HG03135 (cell line): Measurements from ENCODE around the gene RARA.
A peak's percentile ranks its signal among the peaks of the same experiment; 100 is the strongest.
"Not testable (repeated sequence)": the region's sequence is repeated elsewhere in the genome, so short reads cannot be mapped to it uniquely, and the experiment has no call there.

ENCODE experiments used
- ATAC-seq: cut with Tn5 transposase; IDR thresholded peaks from one replicate; pipeline ENCODE4 v1.9.1; 2021; ENCODE audit warnings: mild to moderate bottlenecking, moderate library complexity; ENCODE audit not compliant: unreplicated experiment

The RARA gene

DNA sequence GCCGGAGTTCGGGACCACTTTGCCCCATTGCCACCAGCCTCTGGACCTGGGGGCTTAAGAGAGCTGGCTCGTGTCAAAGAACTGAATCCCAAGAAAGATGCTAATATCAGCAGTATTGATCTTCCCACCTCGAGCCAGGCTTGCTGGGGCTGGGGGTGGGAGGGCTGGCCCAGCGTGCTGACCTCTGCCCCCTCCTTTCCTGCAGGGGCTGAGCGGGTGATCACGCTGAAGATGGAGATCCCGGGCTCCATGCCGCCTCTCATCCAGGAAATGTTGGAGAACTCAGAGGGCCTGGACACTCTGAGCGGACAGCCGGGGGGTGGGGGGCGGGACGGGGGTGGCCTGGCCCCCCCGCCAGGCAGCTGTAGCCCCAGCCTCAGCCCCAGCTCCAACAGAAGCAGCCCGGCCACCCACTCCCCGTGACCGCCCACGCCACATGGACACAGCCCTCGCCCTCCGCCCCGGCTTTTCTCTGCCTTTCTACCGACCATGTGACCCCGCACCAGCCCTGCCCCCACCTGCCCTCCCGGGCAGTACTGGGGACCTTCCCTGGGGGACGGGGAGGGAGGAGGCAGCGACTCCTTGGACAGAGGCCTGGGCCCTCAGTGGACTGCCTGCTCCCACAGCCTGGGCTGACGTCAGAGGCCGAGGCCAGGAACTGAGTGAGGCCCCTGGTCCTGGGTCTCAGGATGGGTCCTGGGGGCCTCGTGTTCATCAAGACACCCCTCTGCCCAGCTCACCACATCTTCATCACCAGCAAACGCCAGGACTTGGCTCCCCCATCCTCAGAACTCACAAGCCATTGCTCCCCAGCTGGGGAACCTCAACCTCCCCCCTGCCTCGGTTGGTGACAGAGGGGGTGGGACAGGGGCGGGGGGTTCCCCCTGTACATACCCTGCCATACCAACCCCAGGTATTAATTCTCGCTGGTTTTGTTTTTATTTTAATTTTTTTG is 47.1 kb downstream of the RARA start:
- no peak for ATAC-seq

DNA sequence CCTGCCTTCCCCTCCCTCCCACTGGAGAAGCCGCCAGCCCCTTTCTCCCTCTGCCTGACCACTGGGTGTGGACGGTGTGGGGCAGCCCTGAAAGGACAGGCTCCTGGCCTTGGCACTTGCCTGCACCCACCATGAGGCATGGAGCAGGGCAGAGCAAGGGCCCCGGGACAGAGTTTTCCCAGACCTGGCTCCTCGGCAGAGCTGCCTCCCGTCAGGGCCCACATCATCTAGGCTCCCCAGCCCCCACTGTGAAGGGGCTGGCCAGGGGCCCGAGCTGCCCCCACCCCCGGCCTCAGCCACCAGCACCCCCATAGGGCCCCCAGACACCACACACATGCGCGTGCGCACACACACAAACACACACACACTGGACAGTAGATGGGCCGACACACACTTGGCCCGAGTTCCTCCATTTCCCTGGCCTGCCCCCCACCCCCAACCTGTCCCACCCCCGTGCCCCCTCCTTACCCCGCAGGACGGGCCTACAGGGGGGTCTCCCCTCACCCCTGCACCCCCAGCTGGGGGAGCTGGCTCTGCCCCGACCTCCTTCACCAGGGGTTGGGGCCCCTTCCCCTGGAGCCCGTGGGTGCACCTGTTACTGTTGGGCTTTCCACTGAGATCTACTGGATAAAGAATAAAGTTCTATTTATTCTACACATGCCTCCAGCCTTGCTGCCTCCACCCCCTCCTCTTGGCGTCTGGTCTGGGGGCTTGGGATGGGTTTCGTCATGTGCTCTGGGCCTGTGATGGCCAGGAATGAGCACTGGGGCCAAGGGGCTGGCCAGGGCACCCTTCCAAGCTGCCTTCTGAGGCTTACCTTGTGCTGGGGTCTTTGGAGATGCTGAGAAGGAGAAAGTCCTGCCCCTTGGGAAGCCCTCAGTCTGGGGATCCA is 48.3 kb downstream of the RARA start:
- ATAC-seq: no peak

DNA sequence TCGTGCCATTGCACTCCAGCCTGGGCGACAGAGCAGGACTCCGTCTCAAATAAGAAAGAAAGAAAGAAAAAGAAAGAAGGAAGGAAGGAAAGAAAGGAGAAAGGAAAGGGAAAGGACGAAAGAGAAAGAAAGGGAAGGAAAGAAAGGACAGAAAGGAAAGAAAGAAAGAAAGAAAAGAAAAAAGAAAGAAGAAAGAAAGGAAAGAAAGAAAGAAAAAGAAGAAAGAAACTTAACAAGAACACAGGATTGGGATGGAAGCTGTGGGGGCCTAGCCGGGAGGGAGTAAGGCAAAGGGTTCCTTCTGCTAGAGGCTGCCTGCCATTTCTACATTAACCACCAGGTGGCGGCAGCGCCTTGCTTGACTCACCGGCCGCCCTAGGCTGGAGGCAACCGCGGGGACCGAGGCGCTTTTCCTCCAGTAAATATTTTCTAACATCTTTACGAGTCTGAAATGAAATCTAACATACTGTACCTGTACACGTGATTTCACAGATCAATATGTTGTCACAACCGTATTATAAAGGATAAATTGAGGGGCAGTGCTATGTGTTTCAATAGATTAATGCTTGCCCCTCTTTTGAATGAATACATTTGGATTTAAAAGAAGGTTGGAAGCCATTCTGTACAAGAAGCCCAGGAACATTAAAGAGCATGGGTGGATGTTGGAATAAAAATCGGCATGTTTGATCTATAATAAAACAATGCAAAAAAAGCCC is 49.5 kb downstream of the RARA start:
- no peak for ATAC-seq

DNA sequence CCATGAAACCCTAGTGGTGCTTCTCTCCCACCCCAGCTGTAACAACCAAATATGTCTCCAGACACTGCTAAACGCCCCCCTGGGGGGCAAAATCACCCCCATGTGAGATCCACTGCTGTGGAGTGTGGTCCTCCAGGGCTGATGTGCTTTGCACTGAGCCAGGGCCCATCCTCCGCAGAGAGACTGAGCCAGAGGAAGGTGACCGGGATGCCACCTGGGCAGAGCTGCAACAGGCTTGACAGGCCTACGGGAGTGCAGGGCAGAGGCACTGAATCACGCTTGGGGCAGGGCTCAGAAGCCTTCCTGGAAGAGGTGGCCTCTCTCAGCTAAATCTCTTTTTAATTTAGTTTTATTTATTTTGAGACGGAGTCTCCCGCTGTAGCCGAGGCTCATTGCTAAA is 51.1 kb downstream of the RARA start:
- ATAC-seq: no peak

DNA sequence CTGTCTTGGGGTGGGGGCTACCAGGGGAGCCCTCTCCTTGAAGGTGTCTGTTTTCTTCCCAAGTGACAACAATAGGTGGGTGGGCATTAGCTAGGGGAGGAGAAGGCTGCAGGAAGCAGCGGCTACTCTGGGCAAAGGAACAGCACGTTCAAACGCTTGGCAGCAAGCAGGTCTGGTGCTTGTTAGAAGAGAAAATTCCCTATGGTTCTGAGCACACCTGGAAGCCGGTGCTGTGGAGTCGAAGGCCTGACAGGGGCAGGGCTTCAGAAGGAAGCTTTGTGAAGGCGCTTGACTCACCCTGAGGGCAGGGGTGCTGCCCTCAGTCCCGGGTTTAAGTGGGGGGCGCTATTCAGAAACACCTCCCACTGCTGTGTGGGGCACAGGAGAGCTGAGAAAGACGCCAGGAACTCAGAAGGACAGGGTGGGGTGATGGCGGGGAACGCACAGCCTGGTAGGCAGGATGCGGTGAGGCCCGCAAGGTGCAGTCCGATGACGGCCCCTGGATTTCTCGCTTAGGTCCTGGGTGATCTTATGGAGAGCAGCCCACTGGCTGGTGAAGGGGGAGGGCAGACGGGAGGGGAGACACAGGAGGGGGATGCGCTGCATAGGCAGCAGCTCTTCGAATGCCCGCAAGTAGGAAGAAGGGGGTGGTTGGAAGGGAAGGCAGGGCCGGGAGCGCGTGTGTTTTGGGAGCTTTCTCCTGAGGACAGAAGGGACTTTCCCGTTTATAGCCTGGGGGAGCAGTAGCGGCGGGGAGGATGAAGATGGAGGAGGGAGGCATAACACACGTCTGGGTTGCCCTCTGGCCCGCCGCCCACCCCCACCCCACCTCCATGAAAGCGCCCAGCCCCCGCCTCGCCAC is 52.3 kb downstream of the RARA start:
- no peak for ATAC-seq

DNA sequence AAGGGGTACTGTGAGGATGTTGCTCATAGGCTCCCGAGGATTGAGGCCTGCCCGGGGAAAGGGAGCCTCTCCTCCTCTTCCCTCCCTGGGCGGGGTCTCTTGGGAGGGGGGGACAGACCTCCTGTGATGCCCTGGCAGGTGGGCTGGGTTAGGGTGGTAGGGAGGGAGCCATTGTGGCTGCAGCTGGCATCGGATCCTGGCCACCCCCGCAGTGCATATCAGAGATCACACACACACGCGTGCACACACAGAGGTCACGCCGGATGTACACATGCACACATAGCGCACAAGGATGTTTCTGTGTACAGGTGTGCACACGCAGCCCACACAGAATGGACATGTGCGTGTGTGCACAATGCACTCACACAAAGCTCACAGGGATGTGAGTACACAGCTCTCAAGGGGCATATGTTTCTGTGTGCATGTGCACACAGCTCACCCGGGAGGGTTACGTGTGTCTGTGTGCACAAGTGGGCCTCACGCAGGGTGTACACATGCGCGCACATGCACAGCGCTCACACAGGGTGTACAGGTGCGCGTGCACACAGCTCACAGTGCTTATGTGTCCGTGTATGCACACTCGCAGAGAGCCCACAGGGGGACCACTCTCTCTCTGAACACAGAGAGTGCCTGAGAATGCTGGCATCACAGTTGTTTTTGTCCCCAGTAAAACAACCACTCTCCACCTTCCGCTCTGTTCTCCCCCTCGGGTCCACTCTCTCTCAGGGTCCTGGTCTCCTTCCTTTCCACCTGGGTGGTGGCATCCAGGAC is 53.1 kb downstream of the RARA start:
- no peak for ATAC-seq

DNA sequence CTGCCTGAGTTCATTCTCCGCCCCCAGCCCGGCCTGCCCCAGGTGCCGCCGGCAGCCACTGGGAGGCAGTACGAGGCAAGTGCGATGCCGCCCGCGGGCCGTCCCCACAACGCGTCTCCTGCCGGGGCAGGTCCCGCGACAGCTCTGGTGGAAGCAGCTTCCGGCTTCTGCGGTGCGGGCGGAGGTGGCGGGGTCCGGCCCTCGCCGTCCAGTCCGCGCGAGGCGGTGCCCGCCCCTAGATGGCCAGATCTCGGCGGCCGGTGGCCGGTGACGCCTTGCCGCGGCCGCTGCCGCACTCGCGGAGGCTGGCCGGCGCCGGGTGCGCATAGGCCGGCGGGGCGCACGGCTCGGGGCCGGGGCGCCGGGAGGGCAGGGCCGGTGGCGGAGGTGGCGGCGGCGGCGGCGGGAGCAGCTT is 53.7 kb downstream of the RARA start:
- ATAC-seq: peak; percentile 62

DNA sequence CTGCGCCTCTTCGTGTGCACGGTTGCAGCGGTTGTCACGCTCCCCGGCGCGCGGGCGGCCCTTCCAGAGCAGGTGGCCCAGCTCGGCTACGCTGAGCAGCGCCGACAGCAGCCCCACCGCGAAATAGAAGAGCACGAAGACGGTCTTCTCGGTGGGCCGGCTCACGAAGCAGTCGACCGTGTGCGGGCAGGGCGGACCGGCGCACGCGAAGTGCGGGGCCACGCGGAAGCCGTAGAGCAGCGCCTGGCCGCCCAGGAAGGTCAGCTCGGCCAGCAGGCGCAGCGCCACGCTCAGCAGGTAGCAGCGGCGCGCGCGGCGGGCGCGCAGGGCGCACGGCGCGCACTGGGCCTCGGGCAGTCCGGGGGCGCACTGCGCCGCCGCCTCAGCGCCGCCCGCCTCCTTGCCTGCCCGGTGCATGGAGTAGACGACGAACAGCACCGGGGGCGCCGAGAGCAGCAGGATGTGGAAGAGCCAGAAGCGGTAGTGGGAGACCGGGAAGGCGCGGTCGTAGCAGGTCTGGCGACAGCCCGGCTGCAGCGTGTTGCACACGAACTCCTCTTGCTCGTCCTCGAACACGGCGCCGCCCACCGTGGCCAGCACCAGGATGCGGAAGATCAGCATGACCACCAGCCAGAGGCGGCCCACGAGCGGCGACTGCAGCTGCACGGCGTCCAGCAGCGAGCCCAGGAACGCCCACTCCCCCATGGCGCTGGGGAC is 54.3 kb downstream of the RARA start:
- ATAC-seq: peak; percentile 23

DNA sequence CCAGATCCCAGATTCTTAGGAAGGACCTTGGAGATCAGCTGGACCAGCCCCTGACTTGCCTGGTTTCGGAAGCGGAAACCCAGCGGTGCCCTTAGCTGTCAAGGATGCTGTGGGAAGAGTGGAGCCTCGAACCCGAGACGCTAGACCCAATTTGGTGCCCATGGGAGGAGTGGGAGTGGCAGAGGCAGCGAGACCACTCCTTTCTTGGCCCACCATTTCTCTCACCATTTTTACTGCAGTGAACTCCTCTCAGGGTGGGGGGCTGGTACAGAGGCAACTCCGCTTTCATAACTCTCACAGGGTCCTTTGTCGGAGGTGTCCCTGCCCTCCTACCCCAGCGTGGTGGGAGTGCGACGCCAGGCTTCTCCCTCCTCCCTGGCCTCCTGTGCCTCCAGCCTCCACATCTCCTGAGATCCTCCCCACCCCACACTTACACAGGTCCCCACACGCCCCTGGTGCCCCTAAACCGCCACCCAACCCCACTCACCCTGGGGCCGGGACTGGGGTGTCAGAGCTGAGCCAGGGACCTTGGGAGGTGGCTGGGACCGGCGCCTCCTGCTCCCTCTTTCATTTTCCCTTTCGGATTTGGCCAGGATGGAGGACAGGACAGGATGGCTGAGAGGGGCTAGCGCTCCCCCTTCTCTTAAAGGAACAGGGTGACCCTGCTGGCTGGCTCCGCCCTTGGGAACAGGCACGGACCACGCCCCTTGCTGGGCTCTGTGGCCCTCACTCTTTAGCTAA is 55.3 kb downstream of the RARA start, which contains the start of gene GJD3:
GJD3 (minus strand) TSS at position 617 of the 741 bp plus-strand sequence. CDS start 922 bp downstream, outside the sequence.
- no peak for ATAC-seq

DNA sequence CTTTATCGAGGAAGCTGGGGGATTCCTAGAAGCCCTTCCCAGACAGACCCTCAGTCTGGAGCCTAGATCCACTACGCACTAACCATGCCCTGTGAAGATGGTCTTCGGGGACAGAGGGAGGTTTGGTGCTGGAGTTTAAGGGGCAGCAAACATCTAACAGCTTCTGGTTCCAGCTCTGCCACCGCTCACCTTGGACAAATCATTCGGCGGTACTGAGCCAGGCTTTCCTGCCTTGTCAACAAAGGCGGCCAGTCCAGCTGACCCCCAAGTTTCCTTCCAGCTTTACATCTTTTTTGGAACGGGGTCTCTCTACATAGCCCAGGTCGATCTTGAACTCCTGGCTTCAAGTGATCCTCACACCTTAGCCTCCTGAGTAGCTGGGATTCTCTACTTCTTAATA is 55.9 kb downstream of the RARA start:
- ATAC-seq: no peak

DNA sequence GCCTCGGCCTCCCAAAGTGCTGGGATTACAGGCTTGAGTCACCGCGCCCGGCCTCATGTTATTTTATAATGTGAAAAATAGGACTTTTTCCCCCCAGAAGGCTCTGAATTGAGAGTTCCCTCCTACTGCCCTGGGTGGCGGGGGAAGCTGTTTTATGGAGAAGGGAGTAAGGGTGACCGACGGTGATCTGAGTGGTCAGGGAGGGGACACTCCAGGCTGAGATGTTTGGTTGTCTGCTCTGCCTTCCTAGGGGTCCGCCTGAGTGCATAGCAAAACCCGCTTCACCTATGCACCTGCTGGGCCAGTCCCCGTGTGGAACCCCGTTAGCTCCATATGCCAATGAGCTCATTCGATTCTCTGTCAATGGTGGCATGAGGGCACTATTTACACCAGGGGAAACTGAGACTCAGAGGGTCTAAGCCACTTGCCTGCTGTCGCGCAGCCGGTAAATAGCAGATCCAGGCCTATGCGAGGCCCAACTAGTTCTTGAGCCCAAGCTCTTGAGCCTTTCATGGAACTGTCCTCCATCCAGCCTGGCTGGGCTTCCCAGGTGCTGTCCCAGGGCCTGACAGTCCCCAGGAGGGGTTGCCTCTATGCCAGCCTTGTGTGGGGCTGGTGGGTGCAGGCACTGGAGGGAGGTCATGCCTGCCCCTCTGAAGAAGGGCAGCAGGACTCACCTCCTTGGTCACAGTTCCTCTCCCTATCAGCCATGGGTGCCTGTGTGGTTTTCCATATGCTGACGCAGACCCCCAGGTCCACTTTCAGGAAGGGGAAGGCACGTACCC is 57.3 kb downstream of the RARA start:
- no peak for ATAC-seq

DNA sequence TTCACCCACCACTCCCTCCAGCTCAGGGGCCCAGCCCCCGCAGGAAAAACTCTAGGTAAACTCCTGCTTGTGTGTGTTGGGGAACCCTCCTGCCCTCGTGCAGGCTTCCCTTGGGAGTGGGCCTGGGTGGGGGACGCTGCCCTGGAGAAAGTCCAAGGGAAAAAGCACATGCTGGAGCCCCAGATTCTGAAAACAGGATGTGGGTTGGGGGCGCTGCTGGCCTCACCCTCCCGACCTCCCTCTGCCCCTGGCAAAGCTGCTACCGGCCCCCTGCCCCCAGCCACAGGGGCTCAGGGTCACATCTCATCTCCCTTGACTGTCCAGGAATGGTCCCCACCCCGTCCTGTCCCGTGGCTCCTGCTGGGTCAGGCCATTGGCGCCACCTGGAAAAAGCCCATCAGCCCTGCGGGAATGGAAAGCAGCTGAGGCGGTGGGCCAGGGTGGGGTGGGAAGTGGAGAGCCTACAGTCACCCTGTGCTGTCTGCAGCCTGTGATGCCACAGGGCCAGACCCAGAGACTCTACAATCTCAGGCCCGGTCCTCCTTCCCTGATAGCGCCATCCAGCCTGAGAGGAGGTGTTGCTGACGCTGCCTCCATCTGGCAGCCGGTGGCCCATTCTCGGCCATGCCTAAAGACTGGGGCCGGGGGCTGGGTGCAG is 58.0 kb downstream of the RARA start:
- ATAC-seq: no peak

DNA sequence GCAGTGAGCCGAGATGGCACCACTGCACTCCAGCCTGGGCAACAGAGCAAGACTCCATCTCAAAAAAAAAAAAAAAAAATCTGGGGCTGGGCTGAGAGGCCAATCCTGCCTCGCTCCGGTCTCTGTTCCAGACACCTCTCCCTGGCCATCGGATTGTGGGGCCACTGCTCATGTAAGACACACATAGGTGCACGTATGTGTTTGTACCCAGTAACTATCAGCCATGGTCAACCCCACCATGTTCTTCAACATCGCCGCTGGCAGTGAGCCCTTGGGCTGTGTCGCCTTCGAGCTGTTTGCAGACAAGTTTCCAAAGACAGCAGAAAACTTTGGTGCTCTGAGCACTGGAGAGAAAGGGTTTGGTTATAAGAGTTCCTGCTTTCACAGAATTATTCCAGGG is 58.7 kb downstream of the RARA start:
- ATAC-seq: not testable (repeated sequence)

DNA sequence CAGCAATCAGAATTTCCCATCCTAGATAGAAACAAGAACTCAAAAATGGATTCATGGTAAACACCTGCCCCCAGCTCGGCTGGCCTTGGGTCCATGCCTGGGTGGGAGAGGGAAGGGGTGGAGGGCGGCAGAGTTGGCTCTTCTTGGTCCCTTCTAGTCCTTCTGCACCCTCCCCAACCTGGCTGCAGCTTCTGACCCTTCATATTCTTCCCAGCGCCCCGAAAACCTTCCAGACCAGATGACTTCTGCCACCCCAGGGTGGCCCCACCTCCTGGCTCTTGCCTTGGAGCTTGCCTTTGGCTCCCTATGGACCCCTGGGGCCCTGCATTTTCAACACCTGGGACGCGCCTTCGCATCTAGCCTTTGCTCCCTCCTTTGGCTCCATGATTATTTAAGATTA is 60.9 kb downstream of the RARA start:
- no peak for ATAC-seq

DNA sequence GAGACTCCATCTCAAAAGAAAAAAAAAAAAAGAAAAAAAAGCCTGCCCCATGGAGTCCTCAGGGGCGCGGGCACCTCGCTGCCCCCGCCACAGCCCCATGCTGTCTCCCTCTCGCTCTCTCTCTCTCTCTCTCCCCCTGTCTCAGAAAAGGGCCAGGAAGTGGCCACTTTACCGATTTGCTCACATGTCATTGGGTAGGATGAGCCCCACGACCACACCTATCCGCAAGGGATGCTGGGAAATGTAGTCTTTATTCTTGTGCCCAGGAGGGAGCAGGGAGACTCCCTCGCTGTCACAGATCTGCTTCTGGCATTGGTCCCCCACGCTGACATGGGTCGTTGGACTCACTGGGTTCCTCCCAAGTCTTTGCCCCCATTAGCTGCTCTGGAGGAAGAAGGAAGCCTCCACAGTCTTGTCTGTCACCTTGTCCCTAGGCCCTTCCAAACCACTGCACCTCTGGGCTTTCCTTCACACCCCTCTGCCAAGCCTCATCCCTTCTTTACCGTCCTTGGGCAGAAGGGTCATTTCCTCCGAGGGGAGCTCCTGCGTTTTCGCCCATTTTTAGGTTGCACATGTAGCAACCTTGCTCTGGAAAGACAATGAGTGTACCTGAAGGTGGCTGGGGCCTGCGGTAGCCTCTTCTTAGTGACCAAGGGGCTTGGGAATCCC is 62.4 kb downstream of the RARA start:
- no peak for ATAC-seq

DNA sequence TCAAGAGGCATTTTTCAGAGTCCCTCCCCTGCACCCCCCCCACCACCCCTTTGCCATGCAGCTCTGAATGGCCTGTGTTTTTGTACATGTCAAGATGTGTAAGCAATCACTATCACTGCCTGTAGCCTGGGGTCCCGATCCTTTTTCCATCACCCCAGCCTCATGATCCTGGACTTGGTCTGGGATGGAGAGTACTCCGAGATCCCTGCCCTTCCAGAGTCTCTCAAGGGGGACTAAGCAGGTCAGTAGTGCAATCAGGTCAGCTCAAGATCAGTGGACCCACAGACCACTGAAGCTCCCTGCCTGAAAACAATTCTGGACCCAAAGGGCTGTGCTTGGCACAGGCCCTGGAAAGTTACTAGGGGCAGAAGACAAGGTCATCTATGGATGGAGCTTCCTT is 63.1 kb downstream of the RARA start:
- no peak for ATAC-seq
